Naive thymus-derived CD8-positive, alpha-beta T cell (primary cell): Measurements from ENCODE around the gene VTI1A. TPM values are rescaled to one million over a fixed set of nuclear protein-coding genes. Genes with fewer than 3 reads are reported as not detected.

Experiments
- ATAC-seq, 2 donors: fragments of 150-1000 bp; cut with Tn5 transposase in 1 of 2; sonication (Bioruptor Pico), chemical (Tn5 transposase) in 1 of 2; 1 replicate in 1 of 2; 2 replicates in 1 of 2; pipeline ENCODE4 v1.10.0; 2021; ENCODE audit warnings: mild to moderate bottlenecking in 2 of 2, moderate library complexity in 2 of 2
- POLR2A ChIA-PET: fragments of 350-600 bp; sonication (Branson Sonifier 250); formaldehyde crosslinking; loops from one replicate; lab custom pipeline; 2021; ENCODE audit warnings: antibody characterized with exemption; lab: Charles Lee
- DNase-seq, 10 donors: peaks; one replicate each; pipeline versions ENCODE4 v3.0.0 to v3.0.0-alpha.2; 2020 to 2022
- H3K27ac Mint-ChIP-seq, 10 donors: one replicate each; pipeline ENCODE4 v1.8.0; 2020 to 2022; ENCODE audit warnings: mild to moderate bottlenecking in 10 of 10, mixed read lengths in 10 of 10, moderate library complexity in 4 of 10, inconsistent platforms in 1 of 10
- H3K27me3 Mint-ChIP-seq, 5 donors: one replicate each; pipeline ENCODE4 v1.8.0; 2021 to 2022; ENCODE audit warnings: mixed read lengths in 5 of 5
- H3K36me3 Mint-ChIP-seq, 3 donors: one replicate each; pipeline ENCODE4 v1.8.0; 2020 to 2022; ENCODE audit warnings: mixed read lengths in 3 of 3, mild to moderate bottlenecking in 2 of 3, inconsistent platforms in 1 of 3
- H3K4me1 Mint-ChIP-seq, 4 donors: one replicate each; pipeline ENCODE4 v1.8.0; 2021 to 2022; ENCODE audit warnings: mixed read lengths in 4 of 4
- H3K4me3 Mint-ChIP-seq, 10 donors: one replicate each; pipeline ENCODE4 v1.8.0; 2020 to 2022; ENCODE audit warnings: mild to moderate bottlenecking in 10 of 10, mixed read lengths in 10 of 10, moderate library complexity in 6 of 10, inconsistent platforms in 1 of 10
- H3K9me3 Mint-ChIP-seq, 9 donors: one replicate each; pipeline ENCODE4 v1.8.0; 2020 to 2022; ENCODE audit warnings: mixed read lengths in 9 of 9, mild to moderate bottlenecking in 3 of 9, inconsistent platforms in 1 of 9, moderate library complexity in 1 of 9
- polyA plus RNA-seq, 3 donors: library from polyadenylated mRNA; unstranded; fragments of 300-500 nt; fragmentation: Illumina TruSeq; gene quantifications; one replicate each; pipeline ENCODE4 v1.2.3, GENCODE V29; 2021
- total RNA-seq, 8 experiments: library from RNA in 2 of 8; stranded (reverse) in 2 of 8; gene quantifications; one replicate each; pipeline ENCODE4 v1.2.3 and lab custom pipeline; 2021 to 2026

VTI1A gene
- total and polyA plus RNA-seq, 5 experiments from 2014 or later = 24.4 to 42.7 (median 30.2) TPM

GRCh38 chr10:112758961-112759360, 311.9 kb downstream of the VTI1A start:
- Mint-ChIP-seq H3K27ac (no peak overlapping the region), H3K9me3 (no peaks in the 10 kb centered on the region), H3K4me3 (no peak overlapping the region), H3K4me1 (peaks cover 0 to 1% (median 0%) of the 10 kb centered on the region in 4 donors), H3K36me3 (peaks cover 0 to 24% (median 22%) of the 10 kb centered on the region in 3 donors), H3K27me3 (no peaks in the 10 kb centered on the region)
- DNase-seq (no peak), ATAC-seq (no peak)
- POLR2A ChIA-PET = no interaction called here

GRCh38 chr10:112759496-112759895, 312.5 kb downstream of the VTI1A start:
- POLR2A ChIA-PET = no interaction called here
- Mint-ChIP-seq H3K4me3 (no peak overlapping the region), H3K27me3 (no peaks in the 10 kb centered on the region), H3K36me3 (peaks cover 0 to 19% (median 18%) of the 10 kb centered on the region in 3 donors), H3K27ac (no peak overlapping the region), H3K4me1 (peaks cover 0 to 1% (median 0%) of the 10 kb centered on the region in 4 donors), H3K9me3 (no peaks in the 10 kb centered on the region)
- DNase-seq (no peak), ATAC-seq (no peak)

GRCh38 chr10:112761256-112761655, 314.2 kb downstream of the VTI1A start:
- no peaks in the 10 kb centered on the region for H3K27me3 Mint-ChIP-seq
- POLR2A ChIA-PET = interaction anchor here (0.7 kb wide), 1 partner anchor 248 kb away, joined by 3 read pairs; no protein-coding TSS in a partner anchor

GRCh38 chr10:112763916-112764520, 317.0 kb downstream of the VTI1A start:
- POLR2A ChIA-PET = no interaction called here
- Mint-ChIP-seq H3K9me3 (no peaks in the 10 kb centered on the region), H3K36me3 (peaks cover 0 to 14% (median 4%) of the 10 kb centered on the region in 3 donors), H3K27me3 (no peaks in the 10 kb centered on the region), H3K4me1 (peaks cover 0 to 5% (median 0%) of the 10 kb centered on the region in 4 donors), H3K27ac (no peak overlapping the region), H3K4me3 (no peak overlapping the region)
- ATAC-seq (no peak), DNase-seq (no peak)

More at GRCh38 chr10:112761256-112761655, 314.2 kb downstream of the VTI1A start:
- peaks cover 0 to 5% (median 0%) of the 10 kb centered on the region in 4 donors for H3K4me1 Mint-ChIP-seq
- H3K4me3 Mint-ChIP-seq = no peak overlapping the region
- H3K27ac Mint-ChIP-seq = no peak overlapping the region
- ATAC-seq = no peak
- peaks cover 0 to 19% (median 12%) of the 10 kb centered on the region in 3 donors for H3K36me3 Mint-ChIP-seq
- no peak for DNase-seq
- H3K9me3 Mint-ChIP-seq = no peaks in the 10 kb centered on the region

GRCh38 chr10:112765717-112766235, 318.8 kb downstream of the VTI1A start:
- Mint-ChIP-seq H3K9me3 (no peaks in the 10 kb centered on the region), H3K36me3 (peaks cover 0 to 13% (median 3%) of the 10 kb centered on the region in 3 donors), H3K4me1 (peaks cover 0 to 5% (median 0%) of the 10 kb centered on the region in 4 donors), H3K27me3 (no peaks in the 10 kb centered on the region), H3K27ac (peak overlapping the region in 1 of 10 donors; percentile 5), H3K4me3 (no peak overlapping the region)
- POLR2A ChIA-PET = no interaction called here
- DNase-seq = no peak
- no peak for ATAC-seq

- Mint-ChIP-seq H3K27me3 (no peaks in the 10 kb centered on the region), H3K36me3 (peaks cover 0 to 22% (median 6%) of the 10 kb centered on the region in 3 donors), H3K27ac (no peak overlapping the region), H3K9me3 (no peaks in the 10 kb centered on the region), H3K4me3 (no peak overlapping the region), H3K4me1 (peaks cover 0 to 5% (median 0%) of the 10 kb centered on the region in 4 donors)
- DNase-seq (no peak), ATAC-seq (no peak)
- POLR2A ChIA-PET = no interaction called here
Observed at GRCh38 chr10:112766636-112767035, 319.6 kb downstream of the VTI1A start.

- Mint-ChIP-seq H3K27me3 (no peaks in the 10 kb centered on the region), H3K27ac (no peak overlapping the region), H3K36me3 (peaks cover 0 to 23% (median 6%) of the 10 kb centered on the region in 3 donors), H3K9me3 (no peaks in the 10 kb centered on the region), H3K4me3 (no peak overlapping the region), H3K4me1 (peaks cover 0 to 5% (median 0%) of the 10 kb centered on the region in 4 donors)
- POLR2A ChIA-PET = no interaction called here
- ATAC-seq (no peak), DNase-seq (no peak)
Observed at GRCh38 chr10:112767156-112767555, 320.1 kb downstream of the VTI1A start.

- Mint-ChIP-seq H3K27me3 (no peaks in the 10 kb centered on the region), H3K27ac (no peak overlapping the region), H3K4me3 (no peak overlapping the region), H3K9me3 (no peaks in the 10 kb centered on the region), H3K36me3 (peaks cover 0 to 30% (median 6%) of the 10 kb centered on the region in 3 donors), H3K4me1 (peaks cover 0 to 5% (median 0%) of the 10 kb centered on the region in 4 donors)
- ATAC-seq (no peak), DNase-seq (no peak)
- POLR2A ChIA-PET = no interaction called here
Observed at GRCh38 chr10:112768121-112768520, 321.1 kb downstream of the VTI1A start.

GRCh38 chr10:112769081-112769480, 322.1 kb downstream of the VTI1A start:
- peaks cover 0 to 31% (median 6%) of the 10 kb centered on the region in 3 donors for H3K36me3 Mint-ChIP-seq
- H3K4me1 Mint-ChIP-seq = peaks cover 0 to 9% (median under 1%) of the 10 kb centered on the region in 4 donors
- no peak for DNase-seq
- no peak for ATAC-seq
- POLR2A ChIA-PET = no interaction called here
- H3K27me3 Mint-ChIP-seq = no peaks in the 10 kb centered on the region
- no peaks in the 10 kb centered on the region for H3K9me3 Mint-ChIP-seq
- no peak overlapping the region for H3K4me3 Mint-ChIP-seq
- H3K27ac Mint-ChIP-seq = no peak overlapping the region

- no peak for DNase-seq
- Mint-ChIP-seq H3K27me3 (no peaks in the 10 kb centered on the region), H3K36me3 (peaks cover 0 to 31% (median 6%) of the 10 kb centered on the region in 3 donors), H3K4me1 (peaks cover 0 to 9% (median under 1%) of the 10 kb centered on the region in 4 donors), H3K4me3 (no peak overlapping the region), H3K27ac (no peak overlapping the region), H3K9me3 (no peaks in the 10 kb centered on the region)
- ATAC-seq = no peak
- POLR2A ChIA-PET = no interaction called here
Observed at GRCh38 chr10:112769611-112770370, 322.8 kb downstream of the VTI1A start.

GRCh38 chr10:112771733-112772132, 324.7 kb downstream of the VTI1A start:
- POLR2A ChIA-PET = no interaction called here
- ATAC-seq = no peak
- DNase-seq = no peak
- Mint-ChIP-seq H3K9me3 (no peaks in the 10 kb centered on the region), H3K4me3 (no peak overlapping the region), H3K27me3 (no peaks in the 10 kb centered on the region), H3K27ac (no peak overlapping the region), H3K4me1 (peaks cover 0 to 6% (median under 1%) of the 10 kb centered on the region in 4 donors), H3K36me3 (peaks cover 0 to 32% (median 18%) of the 10 kb centered on the region in 3 donors)

- Mint-ChIP-seq H3K36me3 (peaks cover 0 to 26% (median 16%) of the 10 kb centered on the region in 3 donors), H3K27ac (no peak overlapping the region), H3K27me3 (no peaks in the 10 kb centered on the region), H3K4me3 (no peak overlapping the region), H3K4me1 (peaks cover 0 to 6% (median under 1%) of the 10 kb centered on the region in 4 donors), H3K9me3 (no peaks in the 10 kb centered on the region)
- POLR2A ChIA-PET = no interaction called here
- ATAC-seq = no peak
- no peak for DNase-seq
Observed at GRCh38 chr10:112773783-112774182, 326.8 kb downstream of the VTI1A start.

GRCh38 chr10:112774210-112774609, 327.2 kb downstream of the VTI1A start:
- H3K4me3 Mint-ChIP-seq = no peak overlapping the region
- DNase-seq (no peak), ATAC-seq (no peak)
- H3K27ac Mint-ChIP-seq = no peak overlapping the region
- POLR2A ChIA-PET = interaction anchor here (0.5 kb wide), 1 partner anchor 1211 kb away, joined by 4 read pairs; no protein-coding TSS in a partner anchor
- H3K9me3 Mint-ChIP-seq = no peaks in the 10 kb centered on the region
- H3K4me1 Mint-ChIP-seq = peaks cover 0 to 6% (median under 1%) of the 10 kb centered on the region in 4 donors
- peaks cover 0 to 26% (median 16%) of the 10 kb centered on the region in 3 donors for H3K36me3 Mint-ChIP-seq
- H3K27me3 Mint-ChIP-seq = no peaks in the 10 kb centered on the region
